ENCODE results near the gene LHPP.
"Not testable (repeated sequence)": the region's sequence is repeated elsewhere in the genome, so short reads cannot be mapped to it uniquely, and the experiment has no call there.

The LHPP gene

GRCh38 chr10:124598196-124598595 lies 136.6 kb downstream of the LHPP start:
- no peak for DNase-seq

GRCh38 chr10:124598773-124599587 lies 137.4 kb downstream of the LHPP start:
- DNase-seq = no peak

GRCh38 chr10:124599588-124600050 lies 138.0 kb downstream of the LHPP start:
- DNase-seq = no peak

GRCh38 chr10:124600051-124600880 lies 138.6 kb downstream of the LHPP start:
- DNase-seq = no peak

- no peak for DNase-seq
Observed at GRCh38 chr10:124601016-124601415, 139.4 kb downstream of the LHPP start.

- DNase-seq = no peak
Observed at GRCh38 chr10:124601431-124602120, 140.0 kb downstream of the LHPP start.

- no peak for DNase-seq
Observed at GRCh38 chr10:124602121-124602561, 140.5 kb downstream of the LHPP start.

- no peak for DNase-seq
Observed at GRCh38 chr10:124602646-124603365, 141.2 kb downstream of the LHPP start.

GRCh38 chr10:124603376-124604213 lies 142.0 kb downstream of the LHPP start:
- no peak for DNase-seq

GRCh38 chr10:124604214-124605000 lies 142.8 kb downstream of the LHPP start:
- no peak for DNase-seq

GRCh38 chr10:124605001-124605370 lies 143.4 kb downstream of the LHPP start:
- DNase-seq = no peak

- DNase-seq = no peak
Observed at GRCh38 chr10:124605481-124605855, 143.8 kb downstream of the LHPP start.

GRCh38 chr10:124605856-124606812 lies 144.5 kb downstream of the LHPP start:
- DNase-seq = no peak

GRCh38 chr10:124606822-124607221 lies 145.2 kb downstream of the LHPP start:
- no peak for DNase-seq

- no peak for DNase-seq
Observed at GRCh38 chr10:124607693-124608092, 146.1 kb downstream of the LHPP start.

- DNase-seq = no peak
Observed at GRCh38 chr10:124608093-124608721, 146.6 kb downstream of the LHPP start.

- no peak for DNase-seq
Observed at GRCh38 chr10:124609698-124610097, 148.1 kb downstream of the LHPP start.

GRCh38 chr10:124610186-124610585 lies 148.6 kb downstream of the LHPP start:
- DNase-seq = not testable (repeated sequence)

- DNase-seq = not testable (repeated sequence)
Observed at GRCh38 chr10:124610851-124611250, 149.2 kb downstream of the LHPP start.
